GM12878 (cell line): ENCODE measurements around the gene MAP4K2.

ENCODE experiments used
- CTCF ChIP-seq, 3 experiments: IDR thresholded peaks in 2 of 3; conservative IDR thresholded peaks in 1 of 3; 2 replicates each; pipeline ENCODE4 v1.5.1; 2011; ENCODE audit warnings: low read depth in 3 of 3, low read length in 3 of 3, mild to moderate bottlenecking in 3 of 3, control low read depth in 2 of 3, moderate library complexity in 2 of 3, inconsistent platforms in 1 of 3, mixed read lengths in 1 of 3; ENCODE audit not compliant: control insufficient read depth in 2 of 3, insufficient read depth in 1 of 3; ENCODE audit errors: extremely low read depth in 1 of 3
- GABPA ChIP-seq: IDR thresholded peaks from 2 replicates; pipeline ENCODE4 v1.6.1; 2014; ENCODE audit warnings: antibody characterized with exemption, low read depth, mild to moderate bottlenecking, inconsistent platforms
- MAX ChIP-seq: IDR thresholded peaks from 2 replicates; pipeline ENCODE4 v1.6.1; 2012; ENCODE audit warnings: low read depth, low read length, improper control_type of control experiment
- NBN ChIP-seq: fragments of 450-650 bp; IDR thresholded peaks from 2 replicates; pipeline ENCODE4 v1.6.1; 2016
- POLR2A ChIP-seq: IDR thresholded peaks from 2 replicates; pipeline ENCODE4 v1.6.1; 2011; ENCODE audit warnings: low read depth, mild to moderate bottlenecking, low read length
- SIN3A ChIP-seq: IDR thresholded peaks from 2 replicates; pipeline ENCODE4 v1.6.1; 2012; ENCODE audit warnings: low read depth, low read length, improper control_type of control experiment
- TCF12 ChIP-seq: IDR thresholded peaks from 2 replicates; pipeline ENCODE4 v1.6.1; 2011; ENCODE audit warnings: low read depth, mild to moderate bottlenecking, low read length

GRCh38 chr11:64742087-64742888 lies 60.7 kb downstream of the MAP4K2 start:
- TF ChIP-seq POLR2A (no peak), SIN3A (no peak), CTCF (IDR thresholded peaks at IDR 0.05 in 2 of 3, conservative IDR thresholded peaks at IDR 0.05 in 1 of 3; ENCODE audit: control insufficient read depth in 2 of 3, extremely low read depth in 1 of 3, insufficient read depth in 1 of 3, low read depth in 3 of 3, low read length in 3 of 3) (no peak), MAX (no peak), TCF12 (no peak), NBN (no peak), GABPA (no peak)
